GM23248 (cell line): ENCODE measurements around the gene PLCB1. TPM values are rescaled to one million over a fixed set of nuclear protein-coding genes. Genes with fewer than 3 reads are reported as not detected.

ENCODE experiments used
- DNase-seq: peaks from one replicate; pipeline ENCODE4 v3.0.0-alpha.2; 2015
- H2AFZ ChIP-seq: fragments of 200-600 bp; sonication (generic); 2 replicates; pipeline ENCODE4 v1.6.1; 2016; ENCODE audit warnings: antibody characterized with exemption
- H3F3A ChIP-seq: fragments of 200-600 bp; sonication (generic); 2 replicates; pipeline ENCODE4 v1.6.1; 2016; ENCODE audit warnings: mild to moderate bottlenecking, antibody characterized with exemption, mixed run types; ENCODE audit not compliant: insufficient read depth
- H3K27ac ChIP-seq: fragments of 200-600 bp; sonication (generic); 2 replicates; pipeline ENCODE4 v1.5.1; 2016; ENCODE audit warnings: mild to moderate bottlenecking
- H3K27me3 ChIP-seq: fragments of 200-600 bp; sonication (generic); replicated peaks from 2 replicates; pipeline ENCODE4 v1.6.1; 2016; ENCODE audit warnings: mild to moderate bottlenecking; ENCODE audit not compliant: insufficient read depth
- H3K36me3 ChIP-seq: fragments of 200-600 bp; sonication (generic); 2 replicates; pipeline ENCODE4 v1.6.1; 2016; ENCODE audit warnings: low read depth, mild to moderate bottlenecking
- H3K4me1 ChIP-seq: fragments of 200-600 bp; sonication (generic); 2 replicates; pipeline ENCODE4 v1.6.1; 2016; ENCODE audit warnings: mild to moderate bottlenecking; ENCODE audit not compliant: insufficient read depth
- H3K4me2 ChIP-seq: fragments of 200-600 bp; sonication (generic); one replicate; pipeline ENCODE4 v1.6.1; 2016; ENCODE audit warnings: mild to moderate bottlenecking; ENCODE audit not compliant: unreplicated experiment
- H3K4me3 ChIP-seq: fragments of 200-600 bp; sonication (generic); 2 replicates; pipeline ENCODE4 v1.5.1; 2016; ENCODE audit warnings: mild to moderate bottlenecking
- H3K79me2 ChIP-seq: fragments of 200-600 bp; sonication (generic); 2 replicates; pipeline ENCODE4 v1.6.1; 2016; ENCODE audit warnings: mild to moderate bottlenecking; ENCODE audit not compliant: insufficient read depth
- H3K9ac ChIP-seq: fragments of 200-600 bp; sonication (generic); 2 replicates; pipeline ENCODE4 v1.6.1; 2016; ENCODE audit warnings: mild to moderate bottlenecking
- H3K9me2 ChIP-seq: fragments of 200-600 bp; sonication (generic); 2 replicates; pipeline ENCODE4 v1.6.1; 2016; ENCODE audit warnings: mixed run types, mild to moderate bottlenecking, moderate library complexity; ENCODE audit not compliant: insufficient read depth
- H3K9me3 ChIP-seq: fragments of 200-600 bp; sonication (generic); one replicate; pipeline ENCODE4 v1.6.1; 2017; ENCODE audit warnings: low read depth
- H4K20me1 ChIP-seq: fragments of 200-600 bp; sonication (generic); 2 replicates; pipeline ENCODE4 v1.6.0; 2016; ENCODE audit not compliant: insufficient read depth
- EZH2 ChIP-seq: fragments of 200-600 bp; sonication (generic); IDR thresholded peaks from 2 replicates; pipeline ENCODE4 v1.6.1; 2018; ENCODE audit warnings: antibody characterized with exemption, mild to moderate bottlenecking; ENCODE audit not compliant: insufficient read depth, poor library complexity, severe bottlenecking
- EZH2phosphoT487 ChIP-seq: fragments of 200-600 bp; sonication (generic); IDR thresholded peaks from 2 replicates; pipeline ENCODE4 v1.6.1; 2018; ENCODE audit warnings: antibody characterized with exemption, moderate library complexity, mild to moderate bottlenecking, low read depth; ENCODE audit not compliant: insufficient read depth
- WGBS, 2 experiments: methylation state at CpG; one replicate each; pipeline ENCODE4 v1.1.6; 2015 to 2017; ENCODE audit warnings: low lambda C conversion rate in 2 of 2, low coverage in 1 of 2; ENCODE audit errors: missing lambda C conversion rate in 2 of 2; 5-methylcytosine and 5-hydroxymethylcytosine counted together
- in situ Hi-C: fragments of 300-500 bp; cut with MboI; formaldehyde crosslinking; loops from 2 replicates; pipeline ENCODE4 v1.15.0; 2020
- polyA plus RNA-seq: library from polyadenylated mRNA; unstranded; fragments of >200 nt; fragmentation: Nextera tagmentation; extraction: Ambion mirVana; gene quantifications from 2 replicates; pipeline ENCODE4 v1.2.1, GENCODE V29; 2016
- total RNA-seq: library from RNA; depleted of rRNA; stranded (reverse); fragments of >200 nt; shearing (Covaris generic); gene quantifications from 2 replicates; pipeline ENCODE4 v1.2.3, GENCODE V29; 2014

The PLCB1 gene
- total and polyA plus RNA-seq, 2 experiments from 2014 or later, result 3.7 to 12.8 TPM

DNA sequence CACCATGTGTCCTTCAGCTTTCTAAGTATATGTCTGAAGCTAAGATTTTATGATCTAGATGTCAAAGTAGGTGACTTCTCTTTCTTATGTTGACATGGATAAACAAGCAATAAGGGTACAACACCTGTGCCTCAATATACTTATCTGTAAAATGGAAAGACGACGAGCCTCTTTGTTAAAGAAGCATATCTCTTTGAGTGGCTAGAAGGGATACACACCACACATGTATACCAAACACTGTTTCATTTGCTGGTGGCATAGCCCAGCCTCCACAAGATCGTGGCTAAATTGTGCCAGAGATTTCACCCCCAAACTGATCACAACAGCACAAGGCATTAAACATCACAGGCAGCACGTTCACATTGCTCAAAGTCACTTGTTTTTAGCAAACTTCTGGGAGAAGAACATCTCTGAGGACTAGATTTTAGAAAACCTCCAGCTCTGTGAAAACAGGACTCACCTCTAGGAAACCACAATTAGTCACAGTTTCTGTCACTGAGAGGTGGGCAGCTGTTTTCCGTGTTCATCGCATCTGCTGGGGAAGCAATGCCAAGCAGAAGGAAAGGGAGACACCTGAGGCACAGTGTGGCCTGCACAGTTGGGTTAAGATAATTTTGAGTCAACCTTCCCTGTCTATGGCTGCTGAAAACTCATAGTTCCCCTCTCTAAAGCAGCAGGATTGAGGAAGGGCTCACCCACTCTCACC lies 673.8 kb downstream of the PLCB1 start:
- no peak overlapping the region for H3K27ac ChIP-seq
- in situ Hi-C loops, result no loop called here
- DNase-seq, result no peak
- H3K9me3 ChIP-seq, result no peaks in the 10 kb centered on the region
- H3K79me2 ChIP-seq, result no peaks in the 10 kb centered on the region
- no peak overlapping the region for H3K4me3 ChIP-seq
- no peak overlapping the region for H2AFZ ChIP-seq
- H3K4me1 ChIP-seq, result no peaks in the 10 kb centered on the region
- H3K4me2 ChIP-seq, result no peak overlapping the region
- no peaks in the 10 kb centered on the region for H3K9me2 ChIP-seq
- 83 to 86% methylated on average over 6 of the region's 6 CpGs for WGBS, 2 experiments
- H3F3A ChIP-seq, result no peaks in the 10 kb centered on the region
- H3K27me3 ChIP-seq, result no peaks in the 10 kb centered on the region
- no peaks in the 10 kb centered on the region for H4K20me1 ChIP-seq
- no peak overlapping the region for H3K9ac ChIP-seq
- no peaks in the 10 kb centered on the region for H3K36me3 ChIP-seq
- no peak for TF ChIP-seq EZH2phosphoT487
- no peak for TF ChIP-seq EZH2

DNA sequence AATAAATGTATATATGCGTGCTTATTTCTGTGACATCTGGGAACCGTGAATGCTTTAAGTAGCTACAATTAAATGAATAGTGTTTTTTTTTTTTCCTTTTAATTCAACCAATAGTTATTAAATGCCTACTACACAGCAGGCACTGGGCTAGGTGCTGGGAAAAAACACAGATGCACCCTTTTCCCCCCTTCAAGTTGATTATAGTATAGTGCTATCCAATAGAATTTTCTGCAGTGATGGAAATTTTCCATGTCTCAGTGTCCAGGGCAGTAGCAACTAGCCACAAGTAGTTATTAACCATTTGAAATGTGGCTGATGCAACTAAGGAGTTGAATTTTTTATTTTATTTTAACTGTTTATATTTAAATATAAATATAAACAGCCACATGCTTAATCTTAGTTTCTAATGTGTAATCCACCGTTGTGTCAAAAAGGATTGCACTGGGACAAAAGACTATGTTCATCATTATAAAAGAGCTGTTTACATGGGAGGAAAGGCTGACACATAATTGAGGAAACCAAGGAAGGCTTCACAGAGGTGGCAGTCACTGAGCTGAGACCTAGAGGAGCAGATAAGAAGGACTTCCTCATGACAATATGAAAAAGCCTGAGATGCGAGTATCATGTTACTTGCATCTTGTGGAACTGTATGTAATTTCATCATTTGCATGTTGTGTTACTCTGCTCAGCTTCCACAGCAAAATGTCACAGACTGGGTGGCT lies 675.6 kb downstream of the PLCB1 start:
- Histone ChIP-seq H3K79me2 (no peaks in the 10 kb centered on the region), H3K4me3 (no peak overlapping the region), H3K9me2 (no peaks in the 10 kb centered on the region), H3K9ac (no peak overlapping the region), H3K9me3 (no peaks in the 10 kb centered on the region), H4K20me1 (no peaks in the 10 kb centered on the region), H2AFZ (no peak overlapping the region), H3K27me3 (no peaks in the 10 kb centered on the region), H3K4me2 (no peak overlapping the region), H3F3A (no peaks in the 10 kb centered on the region), H3K36me3 (no peaks in the 10 kb centered on the region), H3K27ac (no peak overlapping the region), H3K4me1 (no peaks in the 10 kb centered on the region)
- in situ Hi-C loops, result no loop called here
- TF ChIP-seq EZH2phosphoT487, result no peak
- TF ChIP-seq EZH2, result no peak
- DNase-seq, result no peak
- 97 to 98% methylated on average over 4 of the region's 4 CpGs for WGBS, 2 experiments

DNA sequence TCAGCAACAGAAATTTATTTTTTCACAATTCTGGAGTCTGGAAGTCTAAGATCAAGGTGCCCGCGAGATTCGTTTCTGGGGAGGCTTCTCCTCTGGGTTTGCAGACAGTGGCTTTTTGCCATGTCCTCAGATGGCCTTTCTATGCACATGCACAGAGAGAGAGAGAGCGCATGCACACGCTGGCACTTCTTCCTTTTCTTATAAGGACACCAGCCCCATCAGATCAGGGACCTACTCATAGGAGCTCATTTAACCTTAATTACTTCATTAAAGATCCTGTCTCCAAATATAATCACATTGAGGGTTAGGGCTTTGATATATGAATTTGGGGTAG lies 676.1 kb downstream of the PLCB1 start:
- H3K79me2 ChIP-seq, result no peaks in the 10 kb centered on the region
- no peak overlapping the region for H3K4me2 ChIP-seq
- no peak overlapping the region for H3K4me3 ChIP-seq
- H3K9ac ChIP-seq, result no peak overlapping the region
- 51 to 52% methylated on average over 5 of the region's 5 CpGs for WGBS, 2 experiments
- no peak overlapping the region for H2AFZ ChIP-seq
- H3K27me3 ChIP-seq, result no peaks in the 10 kb centered on the region
- TF ChIP-seq EZH2phosphoT487, result no peak
- no peak overlapping the region for H3K27ac ChIP-seq
- H4K20me1 ChIP-seq, result no peaks in the 10 kb centered on the region
- no peaks in the 10 kb centered on the region for H3K36me3 ChIP-seq
- in situ Hi-C loops, result no loop called here
- no peak for DNase-seq
- H3K4me1 ChIP-seq, result no peaks in the 10 kb centered on the region
- no peaks in the 10 kb centered on the region for H3K9me2 ChIP-seq
- H3F3A ChIP-seq, result no peaks in the 10 kb centered on the region
- H3K9me3 ChIP-seq, result no peaks in the 10 kb centered on the region

DNA sequence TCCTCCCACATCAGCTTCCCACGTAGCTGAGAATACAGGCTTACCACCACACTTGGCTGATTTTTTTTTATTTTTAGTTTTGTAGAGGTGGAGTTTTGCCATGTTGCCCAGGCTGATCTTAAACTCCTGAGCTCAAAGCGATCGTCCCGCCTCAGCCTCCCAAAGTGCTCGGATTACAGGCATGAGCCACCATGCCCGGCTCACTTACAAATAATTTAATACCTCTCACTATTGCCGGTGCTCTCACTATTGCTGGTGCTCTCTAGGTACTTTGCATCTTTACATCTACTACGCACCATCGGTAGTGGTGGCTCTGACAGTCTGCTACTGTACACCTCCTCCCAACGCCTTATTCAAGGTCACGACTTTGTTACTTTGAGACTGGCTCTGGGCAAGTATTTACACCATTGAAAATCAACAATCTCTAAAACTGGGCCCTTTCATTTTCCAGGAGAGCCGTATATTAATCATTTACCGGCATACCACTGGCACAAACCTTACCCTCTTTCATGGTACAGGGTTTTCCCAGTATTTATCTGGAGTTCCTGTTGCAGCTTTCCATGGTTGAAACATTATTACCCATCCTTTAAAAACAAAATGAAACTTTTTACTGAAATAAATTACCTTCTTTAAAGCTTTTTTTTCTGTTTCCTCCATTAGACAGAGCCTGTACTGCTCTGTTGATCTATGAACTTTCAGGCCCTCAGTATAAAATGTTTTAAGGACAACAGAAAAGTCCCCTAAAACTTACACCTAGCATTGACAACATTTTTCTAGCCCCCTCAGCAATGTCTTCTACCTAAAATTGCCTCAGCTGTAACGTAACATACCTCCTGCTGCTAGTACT lies 677.3 kb downstream of the PLCB1 start:
- WGBS, 2 experiments, result 93 to 94% methylated on average over 14 of the region's 14 CpGs
- Histone ChIP-seq H4K20me1 (no peaks in the 10 kb centered on the region), H3F3A (no peaks in the 10 kb centered on the region), H3K4me1 (no peaks in the 10 kb centered on the region), H3K9me3 (no peaks in the 10 kb centered on the region), H3K36me3 (no peaks in the 10 kb centered on the region), H3K79me2 (no peaks in the 10 kb centered on the region), H3K4me3 (no peak overlapping the region), H3K9ac (no peak overlapping the region), H3K9me2 (no peaks in the 10 kb centered on the region), H3K4me2 (no peak overlapping the region), H3K27me3 (no peaks in the 10 kb centered on the region), H2AFZ (no peak overlapping the region), H3K27ac (no peak overlapping the region)
- in situ Hi-C loops, result no loop called here
- DNase-seq, result no peak
- no peak for TF ChIP-seq EZH2phosphoT487
- no peak for TF ChIP-seq EZH2
